T-cell (primary cell): Measurements from ENCODE around the gene SAMD10. TPM values are rescaled to one million over a fixed set of nuclear protein-coding genes. Genes with fewer than 3 reads are reported as not detected.

ENCODE experiments used
- ATAC-seq, 4 experiments: fragments of 200-7000 bp in 3 of 4; fragments of 150-1000 bp in 1 of 4; cut with Tn5 transposase; replicated peaks in 1 of 4; 1 replicate in 3 of 4; 2 replicates in 1 of 4; pipeline ENCODE4 v1.10.0; 2021; ENCODE audit warnings: moderate library complexity in 3 of 4, mild to moderate bottlenecking in 2 of 4, moderate number of reproducible peaks in 1 of 4
- CTCF ChIA-PET, 2 donors: fragments of 300-600 bp; sonication (Branson Sonifier 250); formaldehyde crosslinking; loops; one replicate each; lab custom pipeline; 2022; ENCODE audit warnings: antibody characterized with exemption in 2 of 2; lab: Charles Lee
- POLR2A ChIA-PET, 2 donors: fragments of 300-600 bp; sonication (Branson Sonifier 250); formaldehyde crosslinking; loops; one replicate each; lab custom pipeline; 2022; ENCODE audit warnings: antibody characterized with exemption in 2 of 2; lab: Charles Lee
- DNase-seq, 35 experiments: peaks; one replicate each; pipeline versions ENCODE4 v3.0.0 to v3.0.0-alpha.2; 2013 to 2023
- H3K27ac ChIP-seq: one replicate; pipeline ENCODE4 v1.5.1; 2013; ENCODE audit warnings: low read length
- H3K27me3 ChIP-seq, 2 experiments: replicated peaks in 1 of 2; 1 replicate in 1 of 2; 2 replicates in 1 of 2; pipeline versions ENCODE4 v1.6.1 to v1.7.0; 2013; ENCODE audit warnings: low read length in 1 of 2, mixed read lengths in 1 of 2; ENCODE audit not compliant: control insufficient read depth in 2 of 2, insufficient read depth in 2 of 2; ENCODE audit errors: extremely low read depth in 1 of 2
- H3K36me3 ChIP-seq, 2 donors: 1 replicate in 1 of 2; 2 replicates in 1 of 2; pipeline versions ENCODE4 v1.6.1 to v1.7.0; 2013; ENCODE audit warnings: low read length in 1 of 2; ENCODE audit not compliant: control insufficient read depth in 2 of 2, insufficient read depth in 1 of 2; ENCODE audit errors: extremely low read depth in 1 of 2
- H3K4me1 ChIP-seq, 2 experiments: 1 replicate in 1 of 2; 2 replicates in 1 of 2; pipeline versions ENCODE4 v1.6.1 to v1.7.0; 2013; ENCODE audit warnings: low read length in 2 of 2, mixed read lengths in 1 of 2; ENCODE audit not compliant: insufficient read depth in 2 of 2, control insufficient read depth in 1 of 2; ENCODE audit errors: extremely low read depth in 1 of 2
- H3K4me3 ChIP-seq, 2 donors: 1 replicate in 1 of 2; 2 replicates in 1 of 2; pipeline versions ENCODE4 v1.5.1 to v1.7.0; 2013; ENCODE audit warnings: mild to moderate bottlenecking in 2 of 2, low read length in 1 of 2, moderate library complexity in 1 of 2; ENCODE audit not compliant: control insufficient read depth in 1 of 2; ENCODE audit errors: extremely low read depth in 1 of 2
- H3K9me3 ChIP-seq: 2 replicates; pipeline ENCODE4 v1.7.0; 2013
- H3K27ac Mint-ChIP-seq, 2 donors: one replicate each; pipeline ENCODE4 v1.8.0; 2020 to 2021; ENCODE audit warnings: mild to moderate bottlenecking in 2 of 2, mixed read lengths in 2 of 2
- H3K27me3 Mint-ChIP-seq, 2 donors: one replicate each; pipeline ENCODE4 v1.8.0; 2021 to 2022; ENCODE audit warnings: mixed read lengths in 2 of 2
- H3K36me3 Mint-ChIP-seq: one replicate; pipeline ENCODE4 v1.8.0; 2021; ENCODE audit warnings: mixed read lengths
- H3K4me1 Mint-ChIP-seq, 3 donors: one replicate each; pipeline ENCODE4 v1.8.0; 2020 to 2022; ENCODE audit warnings: mixed read lengths in 3 of 3, mild to moderate bottlenecking in 1 of 3
- H3K4me3 Mint-ChIP-seq, 3 donors: one replicate each; pipeline ENCODE4 v1.8.0; 2020 to 2022; ENCODE audit warnings: mild to moderate bottlenecking in 3 of 3, mixed read lengths in 3 of 3, moderate library complexity in 3 of 3
- H3K9me3 Mint-ChIP-seq, 3 donors: one replicate each; pipeline ENCODE4 v1.8.0; 2020 to 2022; ENCODE audit warnings: mixed read lengths in 3 of 3
- WGBS: methylation state at CpG from one replicate; pipeline ENCODE4 v1.1.5; 2013; ENCODE audit warnings: missing lambda C conversion rate; ENCODE audit not compliant: insufficient coverage; 5-methylcytosine and 5-hydroxymethylcytosine counted together
- total RNA-seq, 35 experiments: library from RNA in 6 of 35; stranded (reverse) in 6 of 35; fragments of 120-200 nt in 1 of 35; gene quantifications; one replicate each; pipeline versions ENCODE4 v1.2.1 to v1.2.4 and lab custom pipeline; 2013 to 2026

The SAMD10 gene
- total RNA-seq, 5 donors from 2014 or later (not counting 1 experiment from before 2014, with no cell fraction given) = 16.1 to 30.8 (median 17.7) TPM

DNA sequence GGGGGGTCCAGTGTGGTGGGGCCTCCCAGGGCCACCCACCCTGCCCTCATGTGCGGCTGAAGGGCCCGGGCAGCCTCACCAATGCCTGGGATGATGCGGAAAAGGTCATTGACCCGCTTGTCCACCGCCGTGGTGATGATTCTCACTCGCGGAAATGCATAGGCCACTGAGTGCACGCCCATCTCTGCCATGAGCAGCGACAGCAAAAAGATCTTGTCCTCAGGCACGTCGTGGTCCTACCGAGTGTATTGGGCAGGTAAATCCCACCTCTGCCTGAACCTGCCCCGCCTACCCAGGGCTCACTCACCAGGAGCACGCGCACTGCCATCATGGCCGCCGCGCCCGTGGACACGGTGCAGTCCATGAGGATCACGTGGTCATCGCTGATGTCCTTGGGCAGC, 39.4 kb downstream of the SAMD10 start:
- POLR2A ChIA-PET = no interaction called here
- no peaks in the 10 kb centered on the region for H3K27me3 ChIP-seq
- peaks cover 2 to 34% of the 10 kb centered on the region in 2 experiments for H3K4me1 ChIP-seq
- Mint-ChIP-seq H3K4me1 (peaks cover 15 to 23% (median 17%) of the 10 kb centered on the region in 3 donors), H3K27me3 (no peaks in the 10 kb centered on the region), H3K36me3 (peaks cover 23% of the 10 kb centered on the region), H3K4me3 (no peak overlapping the region), H3K27ac (no peak overlapping the region), H3K9me3 (no peaks in the 10 kb centered on the region)
- CTCF ChIA-PET = no interaction called here
- ATAC-seq (no peak), DNase-seq (no peak)
- H3K27ac ChIP-seq = no peak overlapping the region
- peaks cover 20 to 63% of the 10 kb centered on the region in 2 donors for H3K36me3 ChIP-seq
- WGBS = 96% methylated on average over 23 of the region's 23 CpGs
- H3K9me3 ChIP-seq = no peaks in the 10 kb centered on the region
- H3K4me3 ChIP-seq = no peak overlapping the region

DNA sequence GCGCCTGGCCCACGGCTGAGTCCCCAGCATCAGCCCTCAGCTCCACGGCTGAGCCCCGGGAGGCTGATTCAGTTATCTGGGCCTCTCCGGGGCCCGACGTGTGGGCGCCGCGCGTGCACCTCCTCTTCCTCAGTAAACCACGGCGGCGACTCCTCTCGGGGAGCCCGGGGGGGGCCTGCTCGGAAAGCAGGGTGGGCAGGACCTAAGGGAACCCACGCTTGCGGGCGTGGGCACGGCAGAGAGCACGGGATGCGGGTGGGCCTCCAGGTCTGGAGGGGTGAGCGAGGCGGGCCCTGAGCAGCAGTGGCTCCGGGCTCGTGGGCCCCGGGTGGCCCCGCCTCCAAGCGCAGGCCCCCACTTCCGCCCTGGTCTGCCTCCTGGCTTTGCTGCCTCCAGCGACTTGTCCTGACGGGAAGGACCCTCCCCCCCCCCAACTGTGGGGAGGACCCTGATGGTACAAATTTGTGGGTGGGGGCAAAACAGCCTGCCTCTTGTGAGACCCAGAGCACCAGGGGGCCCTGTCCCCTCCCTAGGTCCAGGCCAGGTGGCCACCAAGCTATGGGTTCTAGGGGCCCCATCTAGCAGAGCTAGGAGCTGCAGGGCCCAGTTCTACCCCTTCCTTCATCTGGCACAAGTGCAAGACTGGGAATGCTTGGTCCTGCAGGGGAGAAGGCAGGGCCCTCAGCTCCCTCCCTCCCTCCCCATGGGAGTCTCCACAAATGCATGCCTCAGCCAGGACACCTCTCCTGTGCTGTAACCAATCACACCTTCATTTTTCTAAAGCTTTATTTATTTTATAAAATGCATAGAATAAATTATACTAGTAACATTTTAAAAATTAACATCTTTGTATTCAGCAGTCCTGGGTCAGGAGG, 40.1 kb downstream of the SAMD10 start:
- peaks cover 24% of the 10 kb centered on the region for H3K36me3 Mint-ChIP-seq
- peak in 1 of 35 experiments; percentile 29 for DNase-seq
- POLR2A ChIA-PET = interaction anchor here in 1 of 2 donors (0.6 kb wide), 1 partner anchor 418 kb away, joined by 4 read pairs; no protein-coding TSS in a partner anchor
- Histone ChIP-seq H3K9me3 (no peaks in the 10 kb centered on the region), H3K27me3 (no peaks in the 10 kb centered on the region), H3K4me3 (no peak overlapping the region), H3K27ac (no peak overlapping the region), H3K36me3 (peaks cover 24 to 63% of the 10 kb centered on the region in 2 donors), H3K4me1 (peaks cover 2 to 34% of the 10 kb centered on the region in 2 experiments)
- CTCF ChIA-PET = no interaction called here
- ATAC-seq = peak in 1 of 4 experiments; percentile 9
- no peaks in the 10 kb centered on the region for H3K27me3 Mint-ChIP-seq
- H3K4me1 Mint-ChIP-seq = peaks cover 15 to 22% (median 17%) of the 10 kb centered on the region in 3 donors
- no peaks in the 10 kb centered on the region for H3K9me3 Mint-ChIP-seq
- H3K4me3 Mint-ChIP-seq = no peak overlapping the region
- H3K27ac Mint-ChIP-seq = no peak overlapping the region
- 93% methylated on average over 16 of the region's 33 CpGs for whole genome bisulfite sequencing

DNA sequence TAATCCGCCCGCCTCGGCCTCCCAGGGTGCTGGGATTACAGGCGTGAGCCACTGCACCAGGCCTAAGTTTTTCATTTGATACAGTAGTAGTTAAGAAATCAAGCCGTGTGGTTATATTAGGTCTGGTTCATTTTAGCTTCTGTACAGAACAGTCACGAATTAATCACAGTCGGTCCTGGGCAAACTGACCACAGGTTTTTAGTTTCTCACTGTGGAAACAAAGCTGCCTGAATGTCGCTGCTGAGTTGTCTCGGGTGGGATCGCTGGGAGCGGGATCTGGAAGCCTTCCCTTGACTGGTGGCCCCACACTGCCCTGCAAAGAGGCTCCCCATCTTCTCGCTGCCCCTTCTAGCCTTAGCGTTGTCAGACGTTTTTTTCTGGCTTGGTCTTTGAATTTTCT, 41.8 kb downstream of the SAMD10 start:
- ATAC-seq = no peak
- no peak overlapping the region for H3K4me3 ChIP-seq
- H3K9me3 Mint-ChIP-seq = no peaks in the 10 kb centered on the region
- H3K4me3 Mint-ChIP-seq = no peak overlapping the region
- no peak for DNase-seq
- H3K27ac Mint-ChIP-seq = peak overlapping the region in 1 of 2 donors; percentile 8
- CTCF ChIA-PET = no interaction called here
- POLR2A ChIA-PET = no interaction called here
- H3K9me3 ChIP-seq = no peaks in the 10 kb centered on the region
- peaks cover 30 to 60% of the 10 kb centered on the region in 2 donors for H3K36me3 ChIP-seq
- H3K36me3 Mint-ChIP-seq = peaks cover 21% of the 10 kb centered on the region
- peaks cover 2 to 29% of the 10 kb centered on the region in 2 experiments for H3K4me1 ChIP-seq
- H3K27ac ChIP-seq = no peak overlapping the region
- no peaks in the 10 kb centered on the region for H3K27me3 Mint-ChIP-seq
- H3K27me3 ChIP-seq = no peaks in the 10 kb centered on the region
- peaks cover 13 to 17% (median 17%) of the 10 kb centered on the region in 3 donors for H3K4me1 Mint-ChIP-seq
- 95% methylated on average over 9 of the region's 14 CpGs for WGBS

DNA sequence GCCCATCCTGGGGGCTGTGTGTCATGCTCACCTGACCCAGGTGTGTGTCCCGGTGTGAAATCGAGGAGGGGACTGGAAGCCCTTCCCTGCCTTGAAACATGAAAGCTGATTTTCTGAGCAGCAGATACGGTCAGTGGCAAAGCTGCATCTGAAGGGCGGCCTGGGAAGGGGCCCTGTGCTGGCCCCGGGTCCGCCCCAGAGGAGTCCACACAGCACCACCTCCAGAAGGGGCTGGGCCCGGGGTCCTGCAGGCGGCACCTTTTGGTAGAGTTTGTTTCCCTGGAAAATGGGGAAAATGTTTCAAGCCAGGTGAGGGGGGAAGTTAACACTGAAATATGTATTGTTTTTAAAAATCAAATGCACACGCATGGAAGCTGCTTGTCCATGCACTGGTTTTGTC, 44.0 kb downstream of the SAMD10 start:
- WGBS = 97% methylated on average over 3 of the region's 9 CpGs
- no peak for ATAC-seq
- no peak for DNase-seq
- no peaks in the 10 kb centered on the region for H3K27me3 Mint-ChIP-seq
- Histone ChIP-seq H3K4me3 (no peak overlapping the region), H3K9me3 (no peaks in the 10 kb centered on the region), H3K36me3 (peaks cover 21 to 71% of the 10 kb centered on the region in 2 donors), H3K27me3 (no peaks in the 10 kb centered on the region), H3K4me1 (peaks cover 0 to 9% of the 10 kb centered on the region in 2 experiments), H3K27ac (no peak overlapping the region)
- ChIA-PET CTCF (no interaction called here), POLR2A (no interaction called here)
- H3K4me3 Mint-ChIP-seq = no peak overlapping the region
- no peaks in the 10 kb centered on the region for H3K9me3 Mint-ChIP-seq
- H3K27ac Mint-ChIP-seq = no peak overlapping the region
- H3K36me3 Mint-ChIP-seq = peaks cover 32% of the 10 kb centered on the region
- H3K4me1 Mint-ChIP-seq = peaks cover 0 to 6% (median 6%) of the 10 kb centered on the region in 3 donors

DNA sequence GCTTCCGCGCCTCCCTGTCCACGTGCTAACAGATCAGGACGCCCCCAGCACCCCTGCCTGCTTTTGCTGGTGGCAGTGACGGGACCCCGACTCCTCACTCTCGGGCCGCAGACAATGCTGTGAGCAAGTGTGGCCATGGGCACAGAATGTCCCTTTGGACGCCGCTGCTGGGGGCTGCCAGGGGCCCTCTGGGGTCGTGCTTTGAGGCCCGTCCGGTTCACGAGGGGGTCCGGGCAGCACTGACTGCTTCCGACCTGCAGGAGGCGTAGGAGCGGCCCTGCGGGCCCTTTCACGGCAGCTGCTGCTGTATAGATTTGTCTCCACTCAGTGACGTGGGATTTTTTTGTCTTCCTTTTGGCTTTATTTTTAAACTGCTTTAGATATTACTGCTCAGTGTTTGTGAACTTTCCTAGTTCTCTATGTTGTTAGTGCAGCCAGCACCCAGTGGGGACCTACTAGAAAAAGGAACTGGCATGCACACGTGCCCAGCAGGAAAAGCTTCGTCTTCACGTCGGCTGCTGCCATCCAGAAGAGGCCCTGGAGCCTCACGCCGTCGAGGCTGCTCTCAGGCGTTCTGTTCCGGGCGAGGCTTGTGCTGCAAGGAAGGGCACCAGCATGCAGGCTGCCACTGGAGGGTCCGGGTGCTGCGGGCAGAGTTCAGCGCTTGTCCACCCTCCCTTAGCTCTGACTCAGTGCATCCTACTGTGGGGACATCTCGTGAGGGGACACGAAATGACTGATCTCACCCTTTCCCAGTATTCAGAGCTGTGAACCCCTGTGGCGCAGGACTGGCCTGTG, 45.0 kb downstream of the SAMD10 start:
- no peaks in the 10 kb centered on the region for H3K9me3 ChIP-seq
- Mint-ChIP-seq H3K4me3 (no peak overlapping the region), H3K9me3 (no peaks in the 10 kb centered on the region), H3K27ac (peak overlapping the region in 1 of 2 donors; percentile 35), H3K36me3 (peaks cover 35% of the 10 kb centered on the region), H3K27me3 (no peaks in the 10 kb centered on the region), H3K4me1 (peaks cover 0 to 6% (median 6%) of the 10 kb centered on the region in 3 donors)
- H3K4me1 ChIP-seq = peaks cover 0 to 3% of the 10 kb centered on the region in 2 experiments
- ATAC-seq (no peak), DNase-seq (no peak)
- CTCF ChIA-PET = no interaction called here
- no peak overlapping the region for H3K4me3 ChIP-seq
- H3K27me3 ChIP-seq = no peaks in the 10 kb centered on the region
- peaks cover 25 to 72% of the 10 kb centered on the region in 2 donors for H3K36me3 ChIP-seq
- 92% methylated on average over 27 of the region's 37 CpGs for WGBS
- POLR2A ChIA-PET = no interaction called here
- H3K27ac ChIP-seq = no peak overlapping the region

DNA sequence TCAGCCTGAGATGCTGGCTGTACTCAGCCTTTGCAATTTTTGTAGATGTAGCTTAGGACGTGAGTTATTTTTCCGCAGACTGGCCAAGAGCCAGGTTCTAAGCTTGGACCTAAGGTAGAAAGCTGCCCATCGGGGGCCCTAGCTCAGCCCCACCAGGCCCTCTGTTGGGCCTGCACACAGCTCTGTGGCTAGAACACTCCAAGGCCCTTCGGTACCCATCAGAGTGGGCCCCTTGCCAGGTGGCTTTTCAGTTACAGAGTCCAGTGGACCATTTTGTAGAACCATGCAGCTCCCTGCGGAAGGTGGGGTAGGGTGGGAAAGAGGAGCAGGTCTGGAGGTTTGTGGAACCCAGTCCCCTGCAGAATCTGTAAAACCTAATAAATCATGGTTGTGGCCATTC, 45.8 kb downstream of the SAMD10 start:
- WGBS = 98% methylated on average over 4 of the region's 5 CpGs
- H3K27ac Mint-ChIP-seq = no peak overlapping the region
- peaks cover 41% of the 10 kb centered on the region for H3K36me3 Mint-ChIP-seq

More for the DNA sequence above, 45.8 kb downstream of the SAMD10 start:
- Mint-ChIP-seq H3K4me1 (peaks cover 0 to 6% (median 6%) of the 10 kb centered on the region in 3 donors), H3K27me3 (no peaks in the 10 kb centered on the region), H3K4me3 (no peak overlapping the region), H3K9me3 (no peaks in the 10 kb centered on the region)
- no peaks in the 10 kb centered on the region for H3K27me3 ChIP-seq
- ChIA-PET POLR2A (no interaction called here), CTCF (no interaction called here)
- H3K4me1 ChIP-seq = no peaks in the 10 kb centered on the region
- no peak overlapping the region for H3K4me3 ChIP-seq
- DNase-seq (no peak), ATAC-seq (no peak)
- no peak overlapping the region for H3K27ac ChIP-seq
- H3K9me3 ChIP-seq = no peaks in the 10 kb centered on the region
- H3K36me3 ChIP-seq = peaks cover 25 to 72% of the 10 kb centered on the region in 2 donors
